Vagina (tissue), 2 donors: Measurements from ENCODE around the gene MYBPHL.
"Not testable (repeated sequence)": the region's sequence is repeated elsewhere in the genome, so short reads cannot be mapped to it uniquely, and the experiment has no call there.

ENCODE experiments used
- POLR2A ChIP-seq, 2 donors: fragments of 450-650 bp; IDR thresholded peaks; one replicate each; pipeline ENCODE4 v1.6.1; 2017; ENCODE audit warnings: antibody characterized with exemption in 2 of 2, mild to moderate bottlenecking in 2 of 2, moderate library complexity in 2 of 2
- TF ChIP-seq, protein P1 (sequence below), 3 experiments: fragments of 450-650 bp in 2 of 3; fragments of 200-600 bp in 1 of 3; sonication (generic) in 1 of 3; IDR thresholded peaks; one replicate each; pipeline ENCODE4 v1.5.1; 2017 to 2019; ENCODE audit warnings: antibody characterized with exemption in 3 of 3, mild to moderate bottlenecking in 2 of 3, moderate library complexity in 2 of 3

DNA sequence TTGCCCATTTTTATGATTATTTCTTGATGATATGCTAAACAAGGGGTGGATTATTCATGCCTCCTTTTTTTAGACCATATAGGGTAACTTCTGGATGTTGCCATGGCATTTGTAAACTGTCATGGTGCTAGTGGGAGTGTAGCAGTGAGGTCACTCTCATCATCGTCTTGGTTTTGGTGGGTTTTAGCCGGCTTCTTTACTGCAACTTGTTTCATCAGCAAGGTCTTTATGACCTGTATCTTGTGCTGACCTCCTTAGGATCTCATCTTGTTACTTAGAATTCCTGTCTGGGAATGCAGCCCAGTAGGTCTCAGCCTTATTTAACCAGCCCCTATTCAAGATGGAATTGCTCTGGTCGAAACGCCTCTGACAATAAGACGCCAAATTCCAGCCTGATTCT is 20.0 kb downstream of the MYBPHL start:
- not testable (repeated sequence) for TF ChIP-seq POLR2A (IDR thresholded peaks at IDR 0.05)
- TF ChIP-seq, protein P1, sequence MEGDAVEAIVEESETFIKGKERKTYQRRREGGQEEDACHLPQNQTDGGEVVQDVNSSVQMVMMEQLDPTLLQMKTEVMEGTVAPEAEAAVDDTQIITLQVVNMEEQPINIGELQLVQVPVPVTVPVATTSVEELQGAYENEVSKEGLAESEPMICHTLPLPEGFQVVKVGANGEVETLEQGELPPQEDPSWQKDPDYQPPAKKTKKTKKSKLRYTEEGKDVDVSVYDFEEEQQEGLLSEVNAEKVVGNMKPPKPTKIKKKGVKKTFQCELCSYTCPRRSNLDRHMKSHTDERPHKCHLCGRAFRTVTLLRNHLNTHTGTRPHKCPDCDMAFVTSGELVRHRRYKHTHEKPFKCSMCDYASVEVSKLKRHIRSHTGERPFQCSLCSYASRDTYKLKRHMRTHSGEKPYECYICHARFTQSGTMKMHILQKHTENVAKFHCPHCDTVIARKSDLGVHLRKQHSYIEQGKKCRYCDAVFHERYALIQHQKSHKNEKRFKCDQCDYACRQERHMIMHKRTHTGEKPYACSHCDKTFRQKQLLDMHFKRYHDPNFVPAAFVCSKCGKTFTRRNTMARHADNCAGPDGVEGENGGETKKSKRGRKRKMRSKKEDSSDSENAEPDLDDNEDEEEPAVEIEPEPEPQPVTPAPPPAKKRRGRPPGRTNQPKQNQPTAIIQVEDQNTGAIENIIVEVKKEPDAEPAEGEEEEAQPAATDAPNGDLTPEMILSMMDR (IDR thresholded peaks at IDR 0.05): not testable (repeated sequence)
